ENCODE results near the gene ALK.

ALK gene

GRCh38 chr2:29650631-29651097, 270.7 kb downstream of the ALK start:
- no peak for DNase-seq (ENCODE audit: low spot score)

DNA sequence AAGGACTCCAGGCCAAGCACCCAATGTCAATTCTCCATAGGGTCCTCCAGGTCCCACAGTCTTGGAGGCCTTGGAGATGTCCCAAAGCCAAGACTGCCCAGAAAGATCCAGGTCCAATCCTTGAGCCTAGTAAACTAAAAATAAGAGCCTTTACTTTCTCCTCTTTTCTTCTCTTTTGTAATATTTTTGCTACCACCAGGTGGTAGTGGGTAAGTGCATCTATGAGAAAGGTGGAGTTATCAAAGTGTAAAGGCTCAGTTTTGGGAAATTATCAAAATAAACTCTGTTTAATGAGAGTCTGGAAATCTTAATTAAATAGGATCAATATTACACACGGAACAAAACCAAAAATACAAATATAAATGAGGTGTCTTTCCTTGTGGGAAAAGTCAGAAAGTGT, 276.4 kb downstream of the ALK start:
- no peak for DNase-seq (ENCODE audit: low spot score)

- DNase-seq (ENCODE audit: low spot score) = no peak
These were observed 278.2 kb downstream of the ALK start for GRCh38 chr2:29643196-29643595.

GRCh38 chr2:29640360-29640759, 281.0 kb downstream of the ALK start:
- no peak for DNase-seq (ENCODE audit: low spot score)

DNA sequence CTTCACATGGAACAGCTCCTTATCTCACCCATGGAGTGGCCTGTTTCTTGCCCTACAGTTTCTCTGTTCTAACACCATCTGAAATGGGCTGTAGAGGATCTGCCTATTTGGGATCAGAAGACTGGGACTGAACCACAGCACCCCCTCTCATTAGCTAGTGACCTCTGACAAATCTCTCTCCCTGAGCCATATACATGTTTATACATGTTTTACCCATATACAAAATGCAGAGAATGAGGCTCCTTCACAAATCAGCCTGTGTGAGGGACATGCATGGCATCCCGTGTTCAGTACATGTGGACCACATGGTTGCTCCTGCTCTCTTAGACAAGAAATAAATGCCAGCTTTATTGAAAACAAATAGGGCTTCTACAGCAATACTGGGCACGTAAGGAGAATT, 282.7 kb downstream of the ALK start:
- no peak for DNase-seq (ENCODE audit: low spot score)

DNA sequence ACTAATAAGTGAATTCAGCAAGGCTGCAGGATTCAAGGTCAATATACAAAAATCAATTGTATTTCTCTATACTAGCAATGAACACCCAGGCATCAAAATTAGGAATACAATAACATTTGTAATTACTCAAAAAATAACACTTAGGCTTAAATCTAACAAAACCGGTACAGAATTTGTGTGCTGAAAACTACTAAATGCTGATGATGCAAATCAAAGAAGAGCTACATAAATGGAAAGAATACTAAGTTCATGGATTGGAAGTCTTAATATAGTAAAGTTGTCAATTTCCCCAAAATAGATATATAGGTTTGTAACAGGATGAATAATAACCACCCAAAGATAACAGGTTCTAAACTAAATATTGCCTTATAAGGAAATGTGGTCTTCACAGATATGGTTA, 286.5 kb downstream of the ALK start:
- DNase-seq (ENCODE audit: low spot score) = no peak

DNA sequence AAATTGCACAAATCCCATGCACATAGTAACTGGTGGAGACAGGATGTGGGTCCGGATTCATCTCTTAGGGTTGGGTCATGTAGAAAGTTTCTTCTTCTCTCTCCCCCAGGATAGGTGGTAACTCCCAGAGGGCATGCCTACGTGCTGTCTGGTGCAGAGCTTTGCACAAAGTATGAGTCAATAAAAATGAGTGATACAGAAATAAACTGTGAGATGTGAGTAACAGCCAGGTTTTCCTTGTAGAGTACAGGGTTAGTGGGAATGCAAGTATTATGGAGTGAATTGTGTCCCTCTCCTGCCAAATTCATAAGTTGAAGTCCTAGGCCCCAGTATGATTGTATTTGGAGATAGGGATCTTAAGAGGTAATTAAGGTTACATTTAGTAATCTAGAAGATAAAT, 289.4 kb downstream of the ALK start:
- DNase-seq (ENCODE audit: low spot score) = no peak

DNA sequence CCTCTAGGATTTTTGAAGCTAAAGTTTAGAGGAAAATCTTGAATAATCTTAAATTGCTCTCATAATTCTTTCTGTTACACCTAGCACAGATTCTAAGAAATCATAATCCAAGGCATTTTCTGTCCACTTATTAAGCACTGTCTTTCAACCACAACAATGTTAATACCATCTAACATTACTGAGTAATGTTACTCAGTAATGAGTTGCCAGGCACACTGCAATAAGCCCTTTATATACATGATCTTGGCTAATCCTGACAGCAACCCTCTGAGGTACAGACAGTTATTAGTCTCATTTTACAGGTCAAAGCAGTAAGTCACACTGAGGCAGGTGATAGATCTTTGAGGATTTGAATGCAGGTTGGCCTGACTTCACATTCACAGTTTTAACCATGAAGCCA, 291.9 kb downstream of the ALK start:
- DNase-seq (ENCODE audit: low spot score) = no peak

GRCh38 chr2:29628862-29629261, 292.5 kb downstream of the ALK start:
- no peak for DNase-seq (ENCODE audit: low spot score)

DNA sequence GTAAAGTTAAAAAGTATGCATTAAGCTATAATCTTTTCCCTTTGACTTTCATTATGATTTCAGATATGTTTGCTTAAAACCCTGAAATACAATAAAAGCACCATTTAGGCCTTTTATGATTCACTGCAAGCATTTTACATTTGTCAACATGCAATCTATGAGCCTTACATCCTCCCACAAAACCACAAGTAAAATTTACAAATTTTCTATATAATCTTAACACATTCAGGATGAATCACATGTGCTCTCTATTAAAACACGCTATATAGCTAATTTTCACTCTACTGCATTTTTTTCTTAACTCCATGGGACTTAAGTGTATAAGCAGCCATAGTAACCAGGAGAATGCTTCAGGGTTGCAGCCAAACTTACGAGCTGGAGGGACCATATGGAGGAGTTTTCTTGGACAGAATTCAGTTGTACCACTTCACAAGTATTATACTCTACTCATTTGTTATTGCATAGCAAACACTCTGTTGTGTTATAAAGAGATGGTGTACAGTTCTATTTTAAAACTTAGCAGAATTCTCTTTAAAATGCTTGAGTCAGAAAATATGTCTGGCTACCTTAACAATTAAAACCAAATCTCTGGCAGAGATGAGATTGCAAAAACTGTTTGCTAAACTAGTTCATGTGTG, 293.2 kb downstream of the ALK start:
- peak; percentile 13 for DNase-seq (ENCODE audit: low spot score)

DNA sequence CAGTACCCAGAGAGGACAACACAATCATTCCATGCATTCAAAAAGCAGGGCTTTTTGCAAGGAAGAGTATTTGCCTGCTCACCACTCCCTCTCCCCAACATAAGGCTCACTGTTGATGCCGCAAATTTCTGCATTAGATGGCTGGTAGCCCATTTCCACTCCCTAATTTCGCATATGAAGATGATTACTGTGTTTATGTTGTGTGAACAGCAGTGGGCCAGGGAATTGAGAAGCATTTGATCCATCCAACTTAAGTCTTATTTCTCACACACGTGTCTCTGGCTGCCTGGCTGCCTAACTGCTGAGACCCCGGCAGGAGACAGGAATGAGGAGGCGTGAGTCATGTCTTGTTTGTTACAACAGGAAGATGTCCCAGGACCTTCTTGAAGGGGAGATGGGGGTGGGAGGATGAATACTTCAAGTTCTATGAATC, 294.1 kb downstream of the ALK start:
- no peak for DNase-seq (ENCODE audit: low spot score)

DNA sequence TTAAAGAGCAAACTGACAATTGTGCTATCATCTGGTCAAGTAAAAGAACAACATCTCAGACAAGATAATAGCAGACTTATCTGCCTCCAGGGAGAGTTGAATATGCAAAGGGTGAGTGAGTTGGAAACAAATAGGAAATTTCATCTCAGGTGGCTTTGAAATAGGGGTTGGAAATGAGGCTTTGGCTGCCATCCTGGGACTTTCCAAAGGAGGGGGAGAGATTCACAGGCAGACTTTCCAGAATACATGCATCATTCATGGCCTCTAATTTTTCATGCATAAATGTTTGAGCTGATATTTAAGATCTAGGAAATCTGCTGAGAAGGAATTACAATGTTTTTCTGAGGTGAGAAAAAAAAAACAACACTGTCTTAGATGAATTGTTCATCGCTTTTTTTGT, 300.5 kb downstream of the ALK start:
- no peak for DNase-seq (ENCODE audit: low spot score)

GRCh38 chr2:29619689-29620088, 301.7 kb downstream of the ALK start:
- DNase-seq (ENCODE audit: low spot score) = no peak

GRCh38 chr2:29618024-29618423, 303.4 kb downstream of the ALK start:
- no peak for DNase-seq (ENCODE audit: low spot score)

DNA sequence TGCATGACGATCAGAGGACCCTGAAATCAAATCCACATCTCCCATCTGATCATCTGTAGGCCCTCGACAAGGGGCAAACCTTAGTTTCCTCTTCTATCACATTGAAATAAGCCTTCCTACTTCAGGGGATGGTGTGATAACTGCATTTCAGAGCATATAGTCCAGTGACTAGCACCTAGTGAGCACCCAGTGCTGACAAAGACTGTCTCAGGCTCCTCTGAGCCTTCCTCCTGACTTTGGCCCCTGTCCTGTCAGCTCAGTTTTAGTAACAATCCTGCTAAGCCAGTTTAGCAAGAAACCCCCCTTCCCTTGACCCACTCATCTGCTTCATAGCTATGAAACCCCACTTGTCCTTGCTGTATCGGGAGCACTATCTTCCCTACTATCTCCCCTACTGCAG, 304.0 kb downstream of the ALK start:
- DNase-seq (ENCODE audit: low spot score) = no peak

- DNase-seq (ENCODE audit: low spot score) = no peak
These were observed 304.8 kb downstream of the ALK start for GRCh38 chr2:29616569-29616968.

DNA sequence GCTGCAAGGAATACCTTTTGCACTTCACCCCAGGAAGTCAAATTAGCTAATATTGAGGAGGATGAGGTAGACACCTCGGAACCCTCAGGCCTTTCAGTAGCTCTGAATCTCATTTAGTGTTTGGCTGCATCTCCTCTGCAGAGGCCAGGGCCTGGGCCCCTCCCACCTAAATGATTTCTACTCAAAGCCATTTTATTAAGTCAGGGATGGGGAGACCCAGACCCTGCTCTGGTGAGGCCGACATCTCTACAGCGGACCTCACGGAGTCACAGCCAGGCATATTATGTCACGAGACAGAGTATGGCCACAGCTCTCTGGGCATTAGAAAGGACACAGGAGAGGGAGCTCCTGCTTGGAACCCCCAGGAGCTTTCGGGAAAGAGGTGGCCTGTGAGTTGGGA, 305.5 kb downstream of the ALK start:
- DNase-seq (ENCODE audit: low spot score) = no peak

GRCh38 chr2:29615183-29615582, 306.2 kb downstream of the ALK start:
- no peak for DNase-seq (ENCODE audit: low spot score)

GRCh38 chr2:29614295-29614830, 307.0 kb downstream of the ALK start:
- DNase-seq (ENCODE audit: low spot score) = no peak

- no peak for DNase-seq (ENCODE audit: low spot score)
These were observed 307.6 kb downstream of the ALK start for GRCh38 chr2:29613792-29614266.

- DNase-seq (ENCODE audit: low spot score) = no peak
These were observed 308.3 kb downstream of the ALK start for GRCh38 chr2:29613067-29613466.

- no peak for DNase-seq (ENCODE audit: low spot score)
These were observed 308.8 kb downstream of the ALK start for GRCh38 chr2:29612568-29612967.

GRCh38 chr2:29611850-29612249, 309.5 kb downstream of the ALK start:
- DNase-seq (ENCODE audit: low spot score) = no peak

GRCh38 chr2:29611261-29611660, 310.1 kb downstream of the ALK start:
- no peak for DNase-seq (ENCODE audit: low spot score)

Data from Ammon's horn (tissue), 1 donor.